Endothelial cell of umbilical vein (primary cell): ENCODE results near the gene NODAL. TPM values are rescaled to one million over a fixed set of nuclear protein-coding genes. Genes with fewer than 3 reads are reported as not detected.

Experiments
- BruUV-seq: library from RNA; stranded (reverse); fragments of 400-500 nt; replicated peaks from 2 replicates; lab custom pipeline; 2021; lab: Mats Ljungman, UMichigan
- CTCF ChIA-PET: fragments of 300-600, 350-600 bp; sonication (Branson Sonifier 250); formaldehyde crosslinking; loops from one replicate; lab custom pipeline; 2021; ENCODE audit warnings: antibody characterized with exemption, inconsistent platforms; lab: Charles Lee
- POLR2A ChIA-PET: fragments of 300-600, 350-600 bp; sonication (Branson Sonifier 250); formaldehyde crosslinking; loops from one replicate; lab custom pipeline; 2021; ENCODE audit warnings: antibody characterized with exemption, inconsistent platforms; lab: Charles Lee
- DNase-seq: peaks from one replicate; pipeline ENCODE4 v3.0.0-alpha.2; 2011; ENCODE audit warnings: low read depth, low spot score
- FAIRE-seq: peaks from 2 replicates; lab custom pipeline; 2011; peaks lifted over from hg19 to GRCh38; lab: Jason Lieb, UNC
- H2AFZ ChIP-seq: 2 replicates; pipeline ENCODE4 v1.6.0; 2012; ENCODE audit warnings: low read depth, low read length, control low read depth, inconsistent platforms
- H3K27ac ChIP-seq: 2 replicates; pipeline ENCODE4 v1.5.1; 2011; ENCODE audit warnings: low read depth, mild to moderate bottlenecking, control low read depth, low read length, moderate library complexity; ENCODE audit not compliant: insufficient read depth
- H3K27me3 ChIP-seq, 2 experiments: 2 replicates each; pipeline versions ENCODE4 v1.6.0 to v1.6.1; 2011; ENCODE audit warnings: low read length in 2 of 2, mixed read lengths in 1 of 2; ENCODE audit not compliant: control insufficient read depth in 2 of 2, insufficient read depth in 2 of 2
- H3K36me3 ChIP-seq, 2 experiments: 2 replicates in 1 of 2; 3 replicates in 1 of 2; pipeline ENCODE4 v1.5.1; 2011; ENCODE audit warnings: low read length in 2 of 2, mild to moderate bottlenecking in 1 of 2, moderate library complexity in 1 of 2; ENCODE audit not compliant: control insufficient read depth in 2 of 2, insufficient read depth in 2 of 2; ENCODE audit errors: extremely low read depth in 1 of 2
- H3K4me1 ChIP-seq: 3 replicates; pipeline ENCODE4 v1.5.1; 2011; ENCODE audit warnings: mild to moderate bottlenecking, low read length; ENCODE audit not compliant: control insufficient read depth, insufficient read depth; ENCODE audit errors: extremely low read depth
- H3K4me2 ChIP-seq: 2 replicates; pipeline ENCODE4 v1.6.1; 2011; ENCODE audit warnings: low read length, control low read depth, mixed read lengths; ENCODE audit not compliant: insufficient read depth
- H3K4me3 ChIP-seq, 3 experiments: fragments of 200-600 bp in 1 of 3; sonication (generic), shearing (Covaris generic) in 1 of 3; replicated peaks in 1 of 3; 2 replicates each; pipeline ENCODE4 v1.5.1; 2011 to 2016; ENCODE audit warnings: control low read depth in 3 of 3, low read length in 3 of 3, mild to moderate bottlenecking in 2 of 3, inconsistent platforms in 1 of 3, low read depth in 1 of 3, moderate library complexity in 1 of 3; ENCODE audit not compliant: insufficient read depth in 1 of 3
- H3K79me2 ChIP-seq: 2 replicates; pipeline ENCODE4 v1.6.0; 2012; ENCODE audit warnings: low read length, inconsistent platforms; ENCODE audit not compliant: control insufficient read depth, insufficient read depth
- H3K9ac ChIP-seq: replicated peaks from 2 replicates; pipeline ENCODE3; 2011; ENCODE audit warnings: low read length, control low read depth; ENCODE audit not compliant: insufficient read depth; ENCODE audit errors: extremely low read depth
- H3K9me1 ChIP-seq: replicated peaks from 3 replicates; pipeline ENCODE4 v1.6.0; 2011; ENCODE audit warnings: mild to moderate bottlenecking, low read length; ENCODE audit not compliant: control insufficient read depth, insufficient read depth; ENCODE audit errors: extremely low read depth
- H3K9me3 ChIP-seq: replicated peaks from 2 replicates; pipeline ENCODE4 v1.5.1; 2012; ENCODE audit warnings: low read length, inconsistent platforms; ENCODE audit not compliant: control insufficient read depth, insufficient read depth
- H4K20me1 ChIP-seq: replicated peaks from 2 replicates; pipeline ENCODE3; 2011; ENCODE audit warnings: mild to moderate bottlenecking, low read length; ENCODE audit not compliant: control insufficient read depth, insufficient read depth; ENCODE audit errors: extremely low read depth
- CTCF ChIP-seq, 2 donors: IDR thresholded peaks; 1 replicate in 1 of 2; 2 replicates in 1 of 2; pipeline ENCODE4 v1.5.1; 2011; ENCODE audit warnings: low read length in 2 of 2, mild to moderate bottlenecking in 2 of 2, moderate library complexity in 2 of 2, control low read depth in 1 of 2, inconsistent platforms in 1 of 2, low read depth in 1 of 2; ENCODE audit not compliant: insufficient read depth in 1 of 2; ENCODE audit errors: extremely low read depth in 1 of 2
- EZH2 ChIP-seq: IDR thresholded peaks from 2 replicates; pipeline ENCODE4 v1.6.1; 2012; ENCODE audit warnings: borderline replicate concordance, low read depth, mild to moderate bottlenecking, moderate library complexity, low read length, inconsistent platforms; ENCODE audit not compliant: severe bottlenecking
- FOS ChIP-seq: IDR thresholded peaks from 2 replicates; pipeline ENCODE4 v1.6.1; 2011; ENCODE audit warnings: mild to moderate bottlenecking, low read length, moderate library complexity, borderline replicate concordance; ENCODE audit not compliant: insufficient read depth
- GATA2 ChIP-seq: IDR thresholded peaks from 2 replicates; pipeline ENCODE4 v1.7.0; 2011; ENCODE audit warnings: low read depth, mild to moderate bottlenecking, moderate library complexity, mixed read lengths, low read length; ENCODE audit not compliant: insufficient read length, insufficient read depth
- JUN ChIP-seq: IDR thresholded peaks from 2 replicates; pipeline ENCODE4 v1.6.1; 2011; ENCODE audit warnings: borderline replicate concordance, low read depth; ENCODE audit not compliant: insufficient read length, insufficient read depth
- MAX ChIP-seq: IDR thresholded peaks from 2 replicates; pipeline ENCODE4 v1.6.1; 2011; ENCODE audit not compliant: insufficient read depth, insufficient read length
- MYC ChIP-seq: IDR thresholded peaks from one replicate; pipeline ENCODE4 v1.6.1; 2011; ENCODE audit warnings: mild to moderate bottlenecking, low read depth, low read length
- POLR2A ChIP-seq: IDR thresholded peaks from 2 replicates; pipeline ENCODE4 v1.6.1; 2012; ENCODE audit warnings: low read depth, mild to moderate bottlenecking, control low read depth, low read length
- POLR2AphosphoS5 ChIP-seq: IDR thresholded peaks from 2 replicates; pipeline ENCODE4 v1.6.1; 2012; ENCODE audit warnings: low read depth, mild to moderate bottlenecking, control low read depth, low read length, moderate library complexity; ENCODE audit not compliant: insufficient read depth
- dilution Hi-C: fragments of 300-500 bp; cut with MboI; formaldehyde crosslinking; loops from one replicate; pipeline ENCODE4 v1.15.0; 2019; ENCODE audit warnings: low sequenced_read_pairs; ENCODE audit not compliant: extremely low pct_ligation_motif_present
- intact Hi-C: fragments of 100-400 bp; cut with micrococcal nuclease; formaldehyde crosslinking; loops from one replicate; pipeline ENCODE4 v1.10.0; 2022
- polyA plus RNA-seq, 4 experiments: library from polyadenylated mRNA; depleted of rRNA in 3 of 4; stranded (reverse) in 3 of 4; unstranded in 1 of 4; fragments of >200 nt; gene quantifications; 2 replicates each; pipeline versions ENCODE4 v1.2.1 to v1.2.3, GENCODE V29; 2011 to 2012; ENCODE audit warnings: missing spikeins in 1 of 4
- total RNA-seq: library from RNA; stranded (reverse); gene quantifications from 2 replicates; pipeline ENCODE4 v1.2.3, GENCODE V29; 2021

NODAL gene
- total and polyA plus RNA-seq, 2 donors (not counting 3 experiments of a cell fraction or from before 2014, with no cell fraction given) = not detected

- dilution Hi-C loops = no loop called here
- Histone ChIP-seq H4K20me1 (peaks cover 3% of the 10 kb centered on the region), H3K4me3 (no peak overlapping the region), H3K4me2 (no peak overlapping the region), H3K9ac (no peak overlapping the region), H3K4me1 (no peaks in the 10 kb centered on the region), H3K9me3 (no peaks in the 10 kb centered on the region), H3K36me3 (peaks cover 1 to 29% of the 10 kb centered on the region in 2 experiments), H2AFZ (no peak overlapping the region), H3K79me2 (peaks cover 6% of the 10 kb centered on the region), H3K27me3 (no peaks in the 10 kb centered on the region), H3K9me1 (no peaks in the 10 kb centered on the region), H3K27ac (no peak overlapping the region)
- BruUV-seq = no TSS peak
- ChIA-PET POLR2A (no interaction called here), CTCF (interaction anchor here (1.1 kb wide), 1 partner anchor 9 kb away, joined by 3 read pairs; no protein-coding TSS in a partner anchor)
- DNase-seq (no peak), FAIRE-seq (no peak)
- intact Hi-C loops = no loop called here
- no peak for TF ChIP-seq MAX
- TF ChIP-seq CTCF (IDR thresholded peaks at IDR 0.05; ENCODE audit: extremely low read depth in 1 of 2, insufficient read depth in 1 of 2, low read depth in 1 of 2, low read length in 2 of 2) = no peak
- TF ChIP-seq POLR2AphosphoS5 = no peak
- TF ChIP-seq GATA2 = no peak
- no peak for TF ChIP-seq JUN
- TF ChIP-seq MYC = no peak
- TF ChIP-seq FOS = no peak
- no peak for TF ChIP-seq EZH2
- TF ChIP-seq POLR2A = no peak
These were observed 23.3 kb downstream of the NODAL start for GRCh38 chr10:70418229-70418628.
